GM12872 (cell line): ENCODE data around the gene SEMA3F.

Experiments
- CTCF ChIP-seq: IDR thresholded peaks from 3 replicates; pipeline ENCODE4 v1.5.1; 2011; ENCODE audit warnings: low read depth, mild to moderate bottlenecking, low read length, moderate library complexity; ENCODE audit not compliant: insufficient read depth

The SEMA3F gene

DNA sequence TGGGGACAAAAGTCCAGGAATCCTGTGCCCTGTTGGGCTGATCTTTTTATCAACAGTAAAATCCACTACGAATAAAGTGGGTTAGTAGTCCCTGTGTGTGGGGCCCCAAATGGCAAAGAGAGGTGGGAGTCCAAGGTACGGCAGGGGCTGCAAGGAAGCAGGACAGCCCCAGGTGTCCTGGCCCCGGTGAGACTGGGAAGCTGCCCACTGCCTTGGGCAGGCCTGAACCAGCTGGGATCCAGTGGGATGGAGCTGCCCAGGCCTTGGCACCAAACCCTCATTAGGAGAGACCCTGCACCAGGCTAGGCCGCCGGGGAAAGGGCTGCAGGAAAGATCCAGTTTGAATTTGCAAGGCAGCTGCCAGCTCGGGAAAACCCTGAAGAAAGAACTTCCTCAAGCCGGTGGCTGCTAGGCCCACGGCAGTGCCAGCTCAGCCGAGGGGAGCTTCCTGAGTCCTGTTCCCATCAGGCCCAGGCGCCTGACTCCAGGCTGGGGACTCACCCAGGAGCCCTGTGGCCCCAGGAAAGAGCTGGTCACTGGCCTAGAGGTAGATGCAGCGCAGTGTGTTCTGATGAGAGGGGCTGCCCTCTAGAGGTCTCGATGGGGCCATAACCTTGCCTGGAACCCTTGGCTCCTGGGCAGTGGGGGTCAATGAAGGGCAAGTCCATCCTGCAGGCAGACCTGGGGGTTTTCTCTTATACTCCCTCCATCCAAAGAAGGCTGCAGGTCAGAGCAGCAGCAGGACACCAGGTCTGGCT is 66.5 kb downstream of the SEMA3F start:
- TF ChIP-seq CTCF = peak; percentile 41; the same call in 2 of the 3 replicates

DNA sequence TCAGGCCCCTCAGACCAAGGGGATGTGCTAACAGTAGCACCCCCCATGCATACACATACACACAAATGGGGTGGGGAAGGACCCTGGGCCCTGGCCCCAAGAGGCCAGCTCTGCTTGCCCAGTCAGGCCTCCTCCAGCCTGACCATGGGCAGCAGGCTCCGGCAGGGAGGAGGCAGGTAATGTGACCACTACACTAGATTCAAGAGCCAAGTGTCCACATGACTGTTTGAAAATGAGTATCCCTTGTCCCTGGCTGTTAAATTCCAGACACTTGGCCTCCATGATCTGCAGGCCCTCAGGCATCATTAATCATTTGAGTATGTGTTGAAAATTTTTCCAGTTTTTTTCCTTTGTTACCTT is 67.0 kb downstream of the SEMA3F start:
- no peak for TF ChIP-seq CTCF

- TF ChIP-seq CTCF = no peak
Observed at GRCh38 chr3:50224639-50225038, 69.5 kb downstream of the SEMA3F start.

DNA sequence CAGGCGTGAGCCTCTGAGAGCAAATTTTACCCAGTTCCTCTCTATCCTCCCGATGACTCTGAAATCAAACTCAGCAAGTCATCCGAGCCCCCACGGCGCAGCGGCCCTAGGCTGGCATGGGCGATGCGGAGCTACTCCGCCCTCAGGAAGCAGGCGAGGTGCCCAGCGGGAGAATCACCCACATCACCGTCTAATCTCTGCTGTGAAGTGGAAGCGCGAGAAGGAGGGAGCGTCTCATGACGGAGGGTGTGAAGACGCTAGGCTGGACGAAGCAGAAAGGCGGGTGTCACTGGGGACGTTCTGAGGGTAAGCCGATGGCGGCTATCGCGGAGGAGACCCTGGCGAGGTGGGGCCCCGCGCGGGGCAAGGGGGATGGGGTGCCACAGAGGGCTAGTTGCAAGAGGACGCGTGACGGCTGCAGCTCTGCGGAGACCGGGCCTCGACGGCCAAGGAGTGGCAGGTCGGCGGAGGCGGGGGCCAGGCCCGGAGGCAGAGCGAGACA is 71.8 kb downstream of the SEMA3F start:
- TF ChIP-seq CTCF = no peak

- peak; percentile 77 for TF ChIP-seq CTCF
Observed at GRCh38 chr3:50227390-50228183, 72.5 kb downstream of the SEMA3F start.

DNA sequence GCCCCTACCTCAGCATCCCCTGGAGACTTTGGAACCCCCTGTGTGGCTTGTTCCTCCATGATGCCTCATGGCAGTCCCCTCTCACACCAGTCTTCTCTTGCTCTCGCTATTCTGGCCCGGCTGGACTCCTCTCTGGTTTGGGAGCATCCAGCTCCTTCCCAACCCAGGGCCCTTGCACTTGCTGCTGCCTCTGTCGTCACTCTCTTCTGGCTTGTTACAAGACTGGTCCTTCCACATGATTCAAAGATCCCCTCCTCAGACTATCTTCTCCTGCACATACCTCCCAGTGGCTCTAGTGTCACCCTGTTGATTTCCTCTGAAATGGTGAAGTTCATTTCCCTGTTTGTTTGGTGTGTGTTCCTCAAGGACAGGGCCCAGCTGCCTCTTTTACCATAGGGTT is 74.4 kb downstream of the SEMA3F start:
- no peak for TF ChIP-seq CTCF

DNA sequence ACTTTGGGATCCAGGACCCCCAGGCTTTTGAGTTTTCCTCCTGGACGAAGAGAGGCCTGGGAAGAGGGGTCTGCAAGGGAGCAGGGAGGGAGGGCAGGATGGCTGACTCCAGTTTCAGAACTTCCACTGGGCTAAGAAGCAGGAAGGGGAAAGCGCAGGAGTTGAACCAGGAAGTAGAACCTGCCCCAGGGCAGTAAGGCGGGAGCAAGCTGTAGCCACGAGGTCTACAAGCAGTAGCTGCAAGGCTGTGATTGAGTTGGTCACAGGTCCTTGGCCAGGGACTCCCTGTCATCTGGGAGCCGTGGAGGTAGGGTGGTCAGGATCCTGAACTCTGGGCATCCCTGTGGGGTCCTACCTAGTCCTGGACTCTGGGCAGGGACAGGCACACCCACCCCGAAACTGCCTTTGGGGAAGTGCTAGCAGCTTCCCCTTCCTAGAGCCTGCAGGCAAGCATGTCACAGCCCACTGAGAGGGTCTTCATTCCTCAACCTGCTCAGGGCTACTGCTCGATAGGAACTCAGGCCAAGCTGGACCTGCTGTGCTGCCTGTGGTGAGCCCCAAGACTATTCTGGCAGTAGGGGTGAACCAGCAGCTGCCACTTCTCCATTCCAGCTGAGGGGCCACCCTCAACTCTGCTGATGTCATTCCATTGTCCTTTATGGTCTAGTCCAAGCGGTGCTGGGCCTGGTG is 75.1 kb downstream of the SEMA3F start:
- no peak for TF ChIP-seq CTCF
